ENCODE measurements around the gene NLGN3. TPM values are rescaled to one million over a fixed set of nuclear protein-coding genes. Genes with fewer than 3 reads are reported as not detected.

NLGN3 gene
- total RNA-seq, 1 experiment from 2014 or later = 0.65 TPM

- no peaks in the 10 kb centered on the region for H3K79me2 ChIP-seq (ENCODE audit: low read depth)
- H3K27ac ChIP-seq = no peak overlapping the region
- ChIA-PET CTCF (no interaction called here), POLR2A (ENCODE audit: unreplicated experiment) (no interaction called here)
- no peak overlapping the region for H2AFZ ChIP-seq
- BruUV-seq (replicated peaks) = no TSS peak
- DNase-seq = no peak
- intact Hi-C loops (cut with micrococcal nuclease; ENCODE audit: unreplicated experiment) = no loop called here
- no peaks in the 10 kb centered on the region for H3K9me2 ChIP-seq (ENCODE audit: insufficient read depth)
- H3K4me1 ChIP-seq (replicated peaks; ENCODE audit: insufficient read depth) = no peaks in the 10 kb centered on the region
- no peaks in the 10 kb centered on the region for H3K9me3 ChIP-seq (ENCODE audit: insufficient read depth, low read depth)
- no peaks in the 10 kb centered on the region for H3K27me3 ChIP-seq (ENCODE audit: insufficient read depth, low read depth)
- TF ChIP-seq CTCF (conservative IDR thresholded peaks at IDR 0.05) = no peak
- TF ChIP-seq EZH2 (IDR thresholded peaks at IDR 0.05; ENCODE audit: low read depth) = no peak
- H4K20me1 ChIP-seq (ENCODE audit: insufficient read depth) = no peaks in the 10 kb centered on the region
- no peak overlapping the region for H3K4me3 ChIP-seq
- no peak overlapping the region for H3K4me2 ChIP-seq
- no peaks in the 10 kb centered on the region for H3K36me3 ChIP-seq (ENCODE audit: low read depth)
- H3F3A ChIP-seq (ENCODE audit: insufficient read depth, low read depth) = no peaks in the 10 kb centered on the region
These were observed 3.6 kb downstream of the NLGN3 start for GRCh38 chrX:71148278-71148663.

- BruUV-seq (replicated peaks) = no TSS peak
- no peak for TF ChIP-seq CTCF (conservative IDR thresholded peaks at IDR 0.05)
- no peak for TF ChIP-seq EZH2 (IDR thresholded peaks at IDR 0.05; ENCODE audit: low read depth)
- H3K79me2 ChIP-seq (ENCODE audit: low read depth) = no peaks in the 10 kb centered on the region
- H3K36me3 ChIP-seq (ENCODE audit: low read depth) = no peaks in the 10 kb centered on the region
- no peak overlapping the region for H3K4me2 ChIP-seq
- no peaks in the 10 kb centered on the region for H3K4me1 ChIP-seq (replicated peaks; ENCODE audit: insufficient read depth)
- ChIA-PET POLR2A (ENCODE audit: unreplicated experiment) (no interaction called here), CTCF (no interaction called here)
- H3K4me3 ChIP-seq = no peak overlapping the region
- H4K20me1 ChIP-seq (ENCODE audit: insufficient read depth) = no peaks in the 10 kb centered on the region
- no peak for DNase-seq
- no peaks in the 10 kb centered on the region for H3K27me3 ChIP-seq (ENCODE audit: insufficient read depth, low read depth)
- intact Hi-C loops (cut with micrococcal nuclease; ENCODE audit: unreplicated experiment) = no loop called here
- no peak overlapping the region for H2AFZ ChIP-seq
- H3K27ac ChIP-seq = no peak overlapping the region
- H3F3A ChIP-seq (ENCODE audit: insufficient read depth, low read depth) = no peaks in the 10 kb centered on the region
- H3K9me3 ChIP-seq (ENCODE audit: insufficient read depth, low read depth) = no peaks in the 10 kb centered on the region
- H3K9me2 ChIP-seq (ENCODE audit: insufficient read depth) = no peaks in the 10 kb centered on the region
These were observed 6.7 kb downstream of the NLGN3 start for GRCh38 chrX:71151366-71151765.

- CTCF ChIA-PET = no interaction called here
- no peaks in the 10 kb centered on the region for H3K9me3 ChIP-seq (ENCODE audit: insufficient read depth, low read depth)
- H3K79me2 ChIP-seq (ENCODE audit: low read depth) = no peaks in the 10 kb centered on the region
- no peaks in the 10 kb centered on the region for H3K9me2 ChIP-seq (ENCODE audit: insufficient read depth)
- H3K36me3 ChIP-seq (ENCODE audit: low read depth) = no peaks in the 10 kb centered on the region
- no peak overlapping the region for H3K4me2 ChIP-seq
- H3K4me1 ChIP-seq (replicated peaks; ENCODE audit: insufficient read depth) = no peaks in the 10 kb centered on the region
- no peaks in the 10 kb centered on the region for H3K27me3 ChIP-seq (ENCODE audit: insufficient read depth, low read depth)
- intact Hi-C loops (cut with micrococcal nuclease; ENCODE audit: unreplicated experiment) = no loop called here
- H3K27ac ChIP-seq = no peak overlapping the region
- H4K20me1 ChIP-seq (ENCODE audit: insufficient read depth) = no peaks in the 10 kb centered on the region
- no TSS peak for BruUV-seq (replicated peaks)
- TF ChIP-seq EZH2 (IDR thresholded peaks at IDR 0.05; ENCODE audit: low read depth) = no peak
- TF ChIP-seq CTCF (conservative IDR thresholded peaks at IDR 0.05) = no peak
- no peak for DNase-seq
- POLR2A ChIA-PET (ENCODE audit: unreplicated experiment) = no interaction called here
- no peak overlapping the region for H2AFZ ChIP-seq
- no peaks in the 10 kb centered on the region for H3F3A ChIP-seq (ENCODE audit: insufficient read depth, low read depth)
- H3K4me3 ChIP-seq = no peak overlapping the region
These were observed 9.6 kb downstream of the NLGN3 start for GRCh38 chrX:71154196-71154595.
